Mucosa of gallbladder (tissue), 1 donor: ENCODE measurements around the gene GNG3. TPM values are rescaled to one million over a fixed set of nuclear protein-coding genes. Genes with fewer than 3 reads are reported as not detected.
A peak's percentile ranks its signal among the peaks of the same experiment; 100 is the strongest.
"Not testable (repeated sequence)": the region's sequence is repeated elsewhere in the genome, so short reads cannot be mapped to it uniquely, and the experiment has no call there.

Experiments used
- DNase-seq: peaks from one replicate; pipeline ENCODE4 v3.0.0-alpha.2; 2020; ENCODE audit warnings: low spot score
- total RNA-seq: library from RNA; stranded (reverse); gene quantifications from one replicate; pipeline ENCODE4 v1.2.1, GENCODE V29; 2021
- donor health status: DM: no; HTN: no; CAD: no.

The GNG3 gene
- total RNA-seq, result 0.40 TPM

GRCh38 chr11:62707277-62707861, at the start of gene GNG3, which contains the start of gene BSCL2:
Gene GNG3, plus strand, starts transcription at chr11:62707676. Its CDS starts 620 bp downstream, at chr11:62708296.
Gene BSCL2, minus strand, starts transcription at chr11:62707424. Its CDS starts 229 bp downstream, at chr11:62707195.
- no peak for DNase-seq

- no peak for DNase-seq
Measured at GRCh38 chr11:62664405-62665074, 42.9 kb upstream of the GNG3 start.

- peak; percentile 96 for DNase-seq
Measured at GRCh38 chr11:62665075-62665598, 42.3 kb upstream of the GNG3 start, which contains the start of the genes C11orf98 and CSKMT. Gene C11orf98, minus strand, starts transcription at chr11:62665210. Its CDS starts 41 bp downstream, at chr11:62665169. Gene CSKMT, plus strand, starts transcription at chr11:62665312. Its CDS starts 568 bp downstream, at chr11:62665880.

- DNase-seq, result peak; percentile 41
Measured at GRCh38 chr11:62665599-62666258, 41.7 kb upstream of the GNG3 start.

GRCh38 chr11:62666259-62666926, 41.1 kb upstream of the GNG3 start:
- no peak for DNase-seq

GRCh38 chr11:62667460-62667859, 40.0 kb upstream of the GNG3 start:
- DNase-seq, result no peak

GRCh38 chr11:62669420-62670161, 37.9 kb upstream of the GNG3 start:
- DNase-seq, result no peak

- no peak for DNase-seq
Measured at GRCh38 chr11:62671236-62671607, 36.3 kb upstream of the GNG3 start.

- peak; percentile 76 for DNase-seq
Measured at GRCh38 chr11:62671608-62672389, 35.7 kb upstream of the GNG3 start, which contains the start of the genes LBHD1 and UQCC3. Gene LBHD1, minus strand, starts transcription at chr11:62672267. Its CDS starts 2,236 bp downstream, at chr11:62670031. Gene UQCC3, plus strand, starts transcription at chr11:62671673. Its CDS starts 73 bp downstream, at chr11:62671746.

- no peak for DNase-seq
Measured at GRCh38 chr11:62673196-62673525, 34.3 kb upstream of the GNG3 start.

GRCh38 chr11:62675415-62675814, 32.1 kb upstream of the GNG3 start:
- DNase-seq, result not testable (repeated sequence)

GRCh38 chr11:62676698-62677097, 30.8 kb upstream of the GNG3 start:
- DNase-seq, result no peak

GRCh38 chr11:62677156-62677555, 30.3 kb upstream of the GNG3 start:
- no peak for DNase-seq

GRCh38 chr11:62677714-62678113, 29.8 kb upstream of the GNG3 start:
- DNase-seq, result no peak

- no peak for DNase-seq
Measured at GRCh38 chr11:62678433-62678769, 29.1 kb upstream of the GNG3 start.

- DNase-seq, result peak; percentile 92
Measured at GRCh38 chr11:62678770-62679696, 28.4 kb upstream of the GNG3 start, which contains the start of gene UBXN1. Gene UBXN1, minus strand, starts transcription at chr11:62679073. Its CDS starts 150 bp downstream, at chr11:62678923.

GRCh38 chr11:62680825-62681240, 26.6 kb upstream of the GNG3 start:
- DNase-seq, result peak; percentile 62

- DNase-seq, result no peak
Measured at GRCh38 chr11:62682518-62682917, 25.0 kb upstream of the GNG3 start.
